CD4-positive, alpha-beta T cell treated with Interleukin-2 at 100 ng/mL for 4 hours (primary cell): ENCODE results near the gene ZFP36L2.
A peak's percentile ranks its signal among the peaks of the same experiment; 100 is the strongest.
"Not testable (repeated sequence)": the region's sequence is repeated elsewhere in the genome, so short reads cannot be mapped to it uniquely, and the experiment has no call there.

ENCODE experiments used
- DNase-seq: peaks from one replicate; pipeline ENCODE4 v3.0.0-alpha.2; 2020; ENCODE audit warnings: low spot score

Gene ZFP36L2

DNA sequence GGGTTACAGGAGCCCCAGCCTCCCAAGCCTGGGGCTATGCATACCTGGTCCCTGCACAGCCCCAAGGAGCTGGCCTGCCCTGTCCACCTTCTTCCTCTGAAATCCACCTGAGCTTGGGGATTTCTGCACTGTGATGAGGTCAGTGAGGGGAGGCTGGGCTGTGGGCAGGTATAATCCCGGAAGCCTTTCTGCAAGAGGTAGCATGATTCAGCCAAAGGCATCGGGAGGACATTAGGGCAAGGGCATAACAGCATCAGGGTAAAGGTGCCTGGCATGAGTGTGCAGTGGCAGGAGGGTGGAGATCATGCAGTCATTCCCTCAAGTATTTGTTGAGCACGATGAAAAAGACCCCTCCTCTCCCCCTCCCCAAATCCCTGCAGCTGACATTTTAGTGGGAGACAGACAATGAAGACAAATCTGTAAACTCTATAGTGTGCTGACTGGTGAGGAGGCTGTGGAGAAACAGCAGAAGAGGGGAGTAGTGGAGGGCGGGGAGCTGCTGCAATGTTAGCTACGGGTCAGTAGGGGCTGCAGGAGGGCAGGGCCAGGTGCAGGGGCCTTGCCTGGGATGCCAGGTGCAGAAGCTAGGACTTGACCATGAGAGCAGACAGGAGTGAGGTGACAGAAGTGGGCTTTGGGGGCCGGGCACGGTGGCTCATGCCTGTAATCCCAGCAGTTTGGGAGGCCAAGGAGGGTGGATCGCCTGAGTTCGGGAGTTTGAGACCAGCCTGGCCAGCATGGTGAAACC lies 18.7 kb downstream of the ZFP36L2 start:
- no peak for DNase-seq

DNA sequence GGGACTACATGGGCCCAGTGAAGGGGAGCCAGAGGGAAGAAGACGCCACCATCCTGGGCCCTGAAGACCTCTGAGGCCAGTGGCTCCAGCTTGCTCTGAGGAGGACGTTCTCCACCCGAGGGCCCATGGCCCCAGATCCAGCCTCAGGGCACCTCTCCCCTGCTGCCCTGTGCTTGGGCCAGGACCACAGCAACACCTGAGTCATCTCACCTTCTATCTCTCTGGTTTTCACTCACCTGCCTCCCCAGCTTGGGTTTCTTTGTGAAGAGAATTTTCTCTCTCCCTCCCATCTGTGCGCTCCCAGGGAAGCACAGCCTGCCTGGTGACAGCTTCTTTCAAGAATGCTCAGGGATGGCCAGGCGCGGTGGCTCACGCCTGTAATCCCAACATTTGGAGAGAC lies 19.8 kb downstream of the ZFP36L2 start:
- no peak for DNase-seq

DNA sequence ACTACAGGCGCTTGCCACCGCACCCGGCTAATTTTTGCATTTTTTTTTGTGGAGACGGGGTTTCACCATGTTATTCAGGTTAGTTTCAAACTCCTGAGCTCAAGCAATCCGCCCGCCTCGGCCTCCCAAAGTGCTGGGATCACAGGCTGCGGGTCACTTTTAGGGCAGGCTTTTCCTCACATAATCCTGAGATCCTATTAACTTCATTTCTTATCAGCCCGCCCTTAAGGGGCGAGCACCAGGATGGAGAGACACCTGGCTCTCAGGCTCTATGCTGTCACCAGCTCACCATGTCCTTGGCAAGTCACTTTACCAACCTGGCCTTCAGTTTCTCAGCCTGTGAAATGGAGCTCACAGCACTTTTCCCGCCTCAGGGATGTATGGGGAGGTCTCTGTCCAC lies 23.0 kb downstream of the ZFP36L2 start:
- DNase-seq, result no peak

DNA sequence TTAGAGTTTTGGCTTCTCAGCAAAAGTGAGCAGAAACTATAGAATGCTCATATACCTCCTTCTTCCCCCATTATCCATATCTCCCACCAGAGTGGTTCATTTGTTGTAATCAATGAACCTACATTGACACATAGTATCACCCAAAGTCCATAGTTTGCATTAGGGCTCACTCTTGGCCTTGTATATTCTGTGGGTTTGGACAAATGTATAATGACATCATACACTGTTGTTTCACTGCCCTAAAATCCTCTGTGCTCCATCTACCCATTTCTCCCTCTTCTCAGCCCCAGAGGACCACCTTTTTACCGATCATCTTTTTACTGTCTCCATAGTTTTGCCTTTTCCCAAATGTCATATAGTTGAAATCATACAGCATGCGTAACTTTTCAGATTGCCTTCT lies 24.1 kb downstream of the ZFP36L2 start:
- no peak for DNase-seq

DNA sequence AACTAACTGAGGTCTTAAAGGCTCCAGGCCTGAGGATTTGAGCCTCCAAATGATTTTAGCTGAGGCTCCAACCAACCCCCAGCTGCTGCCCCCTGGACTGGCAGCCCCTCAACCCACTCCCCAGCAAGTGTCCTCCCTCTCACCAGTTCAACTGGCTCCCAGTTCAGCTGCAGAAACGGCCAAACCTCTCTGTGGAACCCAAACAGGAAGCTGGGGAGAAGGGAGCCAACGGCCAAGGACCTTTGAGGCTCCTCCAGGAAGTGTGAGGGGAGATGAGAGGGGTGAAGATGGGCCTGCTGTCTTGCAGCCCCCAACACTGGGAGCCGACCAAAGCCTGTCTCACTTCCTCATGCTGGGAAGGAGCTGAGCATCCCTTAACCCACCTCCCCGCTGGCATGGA lies 24.9 kb downstream of the ZFP36L2 start:
- no peak for DNase-seq

DNA sequence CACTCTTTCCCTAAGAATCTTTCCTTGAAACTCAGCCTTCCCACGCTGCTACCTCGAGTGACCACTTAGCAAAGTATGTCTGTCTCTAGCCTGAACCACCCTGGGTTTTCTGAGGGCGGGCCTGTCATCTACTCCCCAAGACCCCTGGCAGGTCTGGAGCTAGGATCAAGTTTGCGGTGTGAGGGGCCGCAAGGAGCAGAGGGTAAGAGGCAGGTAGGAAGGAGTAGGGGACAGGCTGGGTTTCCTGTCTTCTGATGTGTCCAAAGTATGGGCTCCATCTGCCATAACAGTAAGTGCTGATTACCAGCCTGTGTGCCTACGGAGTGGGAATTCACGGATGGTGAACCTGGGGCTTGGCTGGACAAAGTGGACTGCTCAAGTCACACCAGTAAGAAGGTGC lies 25.4 kb downstream of the ZFP36L2 start:
- DNase-seq, result no peak

DNA sequence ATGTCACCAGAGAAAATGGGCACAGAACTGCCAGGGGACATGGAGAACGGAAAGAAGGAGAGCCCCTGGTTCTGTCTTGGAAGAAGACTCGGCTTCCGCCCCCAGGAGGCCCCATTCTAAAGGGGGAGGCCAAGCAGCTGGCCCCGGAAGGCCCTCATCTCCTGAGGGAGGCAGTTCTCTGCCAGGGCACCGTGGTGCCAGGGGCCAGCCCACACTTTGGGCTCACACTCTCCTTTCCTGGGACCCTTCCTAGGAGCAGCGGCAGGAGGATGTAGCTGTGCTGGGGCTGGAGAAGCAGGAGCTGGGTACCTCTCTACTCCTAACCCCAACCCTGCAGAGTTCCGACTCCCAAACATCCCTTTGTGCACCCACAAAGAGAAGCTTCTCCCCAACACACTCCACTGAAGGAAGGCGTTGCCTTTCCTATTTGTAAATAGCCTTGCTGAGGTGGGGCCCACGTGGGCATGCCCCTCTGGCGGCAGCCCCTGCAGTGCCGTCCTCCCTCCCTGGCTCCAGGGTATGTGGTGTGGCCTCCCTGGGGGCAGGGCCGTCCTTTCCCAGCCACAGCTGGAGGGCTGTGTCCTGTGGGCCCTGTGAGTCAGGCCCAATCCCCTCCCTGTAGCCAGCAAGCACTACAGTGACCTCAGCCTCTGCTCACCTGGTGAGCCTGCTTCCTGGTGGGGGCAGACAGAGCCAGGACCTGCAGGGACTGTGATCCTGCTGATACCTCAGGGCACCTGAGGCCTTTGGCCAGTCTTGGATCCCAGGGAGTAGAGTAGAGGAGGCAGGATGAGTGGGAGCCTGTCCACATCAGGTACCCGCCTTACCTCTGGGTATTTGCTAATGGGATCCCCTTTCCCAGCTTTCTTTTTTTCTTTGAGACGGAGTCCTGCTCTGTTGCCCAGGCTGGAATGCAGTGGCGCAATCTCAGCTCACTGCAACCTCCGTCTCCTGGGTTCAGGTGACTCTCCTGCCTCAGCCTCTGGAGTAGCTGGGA lies 26.6 kb downstream of the ZFP36L2 start:
- DNase-seq, result no peak

DNA sequence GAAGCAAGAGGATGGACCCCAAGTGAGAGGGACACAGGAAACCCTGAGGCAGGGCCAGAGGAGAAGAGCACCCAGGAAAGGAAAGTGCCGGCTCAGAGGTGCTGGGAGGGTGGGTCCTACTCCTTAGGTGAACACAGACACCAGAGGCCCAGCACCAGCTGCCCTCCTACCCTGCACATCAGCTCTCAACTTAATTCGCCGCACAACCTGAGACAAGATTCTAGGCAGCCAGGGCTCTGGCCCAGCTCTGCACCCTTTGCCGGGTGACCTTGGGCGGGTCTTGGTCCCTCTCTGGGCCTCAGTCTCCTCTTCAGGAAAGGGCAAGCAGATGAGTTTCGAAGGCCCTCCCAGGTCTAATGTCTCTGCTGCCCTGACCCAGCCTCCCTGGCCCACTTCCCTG lies 28.1 kb downstream of the ZFP36L2 start:
- no peak for DNase-seq

DNA sequence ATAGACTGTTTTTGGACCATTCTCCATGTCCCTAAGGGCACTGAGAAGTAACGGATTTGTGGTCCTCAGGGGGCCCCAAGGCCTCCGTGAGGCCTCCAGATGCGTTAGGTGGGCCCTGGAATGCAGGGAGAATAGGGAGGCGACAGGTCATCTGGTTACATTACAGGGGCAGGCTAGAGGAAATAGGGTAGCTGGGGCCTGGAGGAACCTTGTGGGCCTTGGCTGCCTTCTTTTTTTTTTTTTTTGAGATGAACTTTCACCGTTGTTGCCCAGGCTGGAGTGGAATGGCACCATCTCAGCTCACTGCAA lies 28.9 kb downstream of the ZFP36L2 start:
- DNase-seq, result no peak

DNA sequence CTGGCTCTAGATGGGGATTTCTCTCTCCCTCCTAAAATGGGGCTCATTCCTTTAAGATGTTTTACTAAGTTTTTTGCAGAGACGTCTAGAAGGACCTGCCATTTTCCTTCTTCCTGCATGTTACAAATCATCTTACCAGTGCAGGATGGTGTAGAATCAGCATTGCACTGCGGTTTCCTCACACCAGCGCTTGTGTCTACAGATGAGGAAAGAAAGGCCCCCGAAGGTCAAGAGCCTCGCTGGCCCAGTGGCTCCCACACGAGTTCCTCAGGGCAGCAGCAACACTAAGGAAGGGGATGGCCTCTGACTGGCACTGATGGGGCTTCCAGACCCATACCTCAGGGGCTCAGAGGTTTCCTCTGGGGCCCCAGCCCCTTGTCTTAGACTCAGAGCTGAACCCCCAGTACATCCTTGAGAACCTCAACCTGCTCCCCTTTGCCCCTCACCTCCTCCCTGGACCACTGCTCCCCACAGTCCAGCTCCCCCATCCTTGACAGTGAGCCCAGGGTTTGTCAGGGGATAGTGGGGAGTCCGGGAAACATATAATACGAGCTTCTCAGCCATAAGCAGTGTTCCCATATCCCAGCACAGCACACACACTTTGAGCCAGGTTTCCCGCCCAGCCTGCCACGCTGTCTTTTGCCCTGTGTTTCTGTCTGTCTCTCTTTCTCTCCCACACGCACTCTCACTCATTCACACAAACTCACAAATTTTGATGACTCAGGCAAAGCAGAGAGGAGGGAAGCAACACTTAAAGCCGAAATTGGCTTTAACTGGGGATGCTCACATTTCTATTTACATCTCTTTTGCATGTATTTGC lies 29.4 kb downstream of the ZFP36L2 start:
- DNase-seq, result peak; percentile 27

DNA sequence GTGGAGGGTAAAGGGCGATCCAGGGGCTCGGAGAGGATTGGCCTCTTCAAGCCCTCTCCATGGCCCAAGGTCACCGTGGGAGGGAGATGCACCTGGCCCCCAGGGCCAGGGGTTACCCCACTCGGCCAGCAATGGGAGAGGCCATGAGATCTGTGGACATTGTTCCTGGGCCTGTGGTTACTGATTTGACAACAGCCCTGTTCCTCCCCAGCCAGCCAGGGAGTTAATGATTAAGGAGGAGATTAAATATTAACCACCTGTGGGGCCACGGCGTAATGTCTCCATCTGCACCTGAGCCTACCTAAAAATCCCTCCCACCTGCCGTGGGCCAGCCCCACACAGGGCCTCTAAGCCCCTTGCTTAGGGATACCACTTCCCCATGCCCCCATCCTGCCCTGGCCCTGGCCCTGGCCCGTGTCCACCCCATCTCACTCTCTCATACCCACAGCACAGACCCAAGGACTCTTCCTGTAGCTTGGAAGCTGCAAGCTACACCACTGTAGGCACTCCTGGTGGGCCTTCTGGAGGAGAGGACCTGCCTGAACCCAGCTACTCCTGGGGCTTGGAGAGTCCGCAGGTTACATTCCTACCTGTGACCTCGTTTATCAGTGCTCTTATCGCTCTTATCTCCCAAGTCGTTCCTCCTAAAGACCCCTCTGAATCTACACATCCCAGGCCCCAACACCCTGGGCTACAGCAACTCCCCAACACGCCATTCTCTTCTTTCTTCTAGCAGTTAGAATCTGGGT lies 32.1 kb downstream of the ZFP36L2 start:
- no peak for DNase-seq

DNA sequence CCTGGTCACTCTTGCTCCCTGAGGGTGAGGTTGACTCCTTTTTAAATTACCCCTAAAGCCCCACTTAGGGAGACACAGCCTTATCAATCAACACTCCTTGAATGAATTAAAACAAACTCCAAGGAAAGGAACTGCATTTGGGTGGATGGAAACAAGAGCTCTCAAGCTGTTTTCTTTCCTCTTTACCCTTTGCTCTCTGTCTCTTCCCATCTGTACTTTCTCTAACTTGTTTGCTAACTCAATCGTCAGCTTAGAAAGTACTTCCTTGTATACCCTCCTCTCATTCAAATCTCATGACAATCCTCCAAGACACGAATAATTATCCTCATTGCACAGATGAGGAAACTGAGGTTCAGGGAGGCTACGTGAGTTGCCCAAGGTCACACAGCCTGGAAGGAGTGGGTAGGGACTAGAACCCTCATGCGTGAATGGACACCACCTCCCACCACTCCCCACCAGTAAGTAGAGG lies 32.7 kb downstream of the ZFP36L2 start:
- DNase-seq, result no peak

DNA sequence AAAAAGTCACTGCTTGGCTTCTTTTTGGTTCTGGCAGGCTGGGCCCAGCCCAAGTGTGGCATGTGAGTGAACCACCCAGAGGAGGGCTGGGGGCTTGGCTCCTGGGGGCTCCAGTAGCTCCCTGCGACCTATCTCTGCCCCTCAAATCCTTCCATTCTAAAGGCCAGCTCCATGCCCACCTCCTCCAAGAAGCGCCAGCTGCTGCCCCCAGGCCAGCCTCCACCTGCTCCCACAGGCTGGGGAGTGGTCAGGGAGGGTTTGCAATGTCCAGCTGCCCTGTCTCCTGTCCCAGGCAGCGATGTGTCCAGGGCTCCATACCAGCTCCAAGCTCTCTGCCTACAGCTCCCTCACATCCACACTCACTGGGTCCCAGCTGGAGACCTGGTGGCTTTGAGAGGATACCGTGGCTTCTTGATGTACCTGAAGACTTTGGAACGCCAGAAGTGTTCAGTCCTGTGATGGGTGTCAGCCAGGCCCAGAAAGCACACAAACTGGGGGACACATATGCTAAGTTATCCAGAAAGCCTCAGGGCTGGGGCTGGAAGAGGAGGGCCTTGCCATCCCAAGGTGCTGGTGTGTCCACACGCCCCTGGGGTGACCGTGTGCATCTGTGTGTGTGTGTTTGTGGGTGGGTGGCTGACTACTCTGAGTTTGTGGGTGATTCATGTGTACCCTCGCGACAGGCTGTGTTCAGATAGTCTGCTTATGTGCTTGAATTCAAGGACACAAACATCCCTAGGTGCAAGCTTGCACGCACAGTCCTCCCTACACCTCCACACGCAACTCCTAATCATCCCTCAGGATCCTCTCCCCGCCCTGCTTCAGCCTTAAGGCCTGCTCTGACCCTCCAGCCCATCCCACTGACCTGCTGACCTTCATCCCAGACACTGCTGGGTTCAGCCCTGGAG lies 33.4 kb downstream of the ZFP36L2 start:
- peak; percentile 28 for DNase-seq

DNA sequence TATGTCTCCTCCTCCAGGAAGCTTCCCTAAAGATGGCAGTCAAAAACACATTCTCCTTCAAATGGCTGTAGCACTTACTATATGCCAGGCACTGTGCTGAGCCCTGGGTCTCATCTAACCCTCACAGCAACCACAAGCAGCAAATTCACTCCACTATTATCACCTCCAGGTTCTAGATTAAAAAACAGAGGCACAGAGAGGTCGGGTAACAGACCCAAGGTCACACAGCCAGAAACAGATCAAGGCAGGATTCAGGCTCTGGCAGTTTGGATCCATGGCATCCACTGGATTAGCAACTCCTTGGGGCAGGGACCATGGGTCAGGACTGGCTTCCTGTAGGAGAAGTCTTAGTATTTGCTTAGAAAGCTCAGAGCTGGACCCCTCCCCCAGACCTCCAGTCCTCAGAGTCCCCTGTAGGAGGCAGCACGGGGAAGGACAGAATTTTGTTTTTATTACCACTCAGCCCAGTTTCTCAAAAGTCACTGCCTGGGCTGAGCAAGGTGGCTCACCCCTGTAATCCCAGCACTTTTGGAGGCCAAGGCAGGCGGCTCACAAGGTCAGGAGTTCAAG lies 34.4 kb downstream of the ZFP36L2 start:
- DNase-seq, result peak; percentile 40

DNA sequence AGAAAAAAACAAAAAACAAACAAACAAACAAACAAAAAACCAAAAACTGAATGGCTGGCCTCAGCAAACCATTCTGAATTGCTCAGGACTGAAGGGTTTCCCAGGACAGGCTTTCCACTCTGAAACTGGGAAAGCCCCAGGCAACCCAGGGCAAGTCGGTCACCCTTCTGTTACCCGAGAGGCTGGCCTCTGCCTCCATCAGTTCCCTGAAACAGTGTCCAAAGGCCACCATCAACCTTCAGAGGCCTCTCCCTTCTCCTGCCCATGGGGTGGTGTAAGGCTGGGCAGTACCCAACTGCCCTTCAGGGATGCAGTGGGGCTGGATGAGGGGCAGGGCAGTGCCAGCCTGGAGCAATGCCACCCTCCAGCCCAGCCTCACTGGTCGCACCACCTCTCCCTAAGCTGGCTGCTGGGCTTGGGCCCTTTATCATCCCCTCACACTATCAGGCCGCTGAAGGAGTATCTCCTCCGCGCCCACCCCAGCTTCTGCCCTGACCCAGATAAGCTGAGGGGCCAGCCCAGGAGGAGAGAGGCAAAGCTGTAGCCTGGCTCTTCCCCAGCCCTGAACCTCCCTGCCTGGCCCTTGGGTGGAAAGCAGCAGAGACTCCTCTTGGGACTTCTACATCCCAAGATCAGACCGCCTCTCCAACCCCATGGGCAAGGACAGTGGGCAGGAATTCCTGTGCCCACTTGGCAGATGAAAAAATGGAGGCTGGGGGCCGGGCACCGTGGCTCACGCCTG lies 35.9 kb downstream of the ZFP36L2 start:
- DNase-seq, result no peak

DNA sequence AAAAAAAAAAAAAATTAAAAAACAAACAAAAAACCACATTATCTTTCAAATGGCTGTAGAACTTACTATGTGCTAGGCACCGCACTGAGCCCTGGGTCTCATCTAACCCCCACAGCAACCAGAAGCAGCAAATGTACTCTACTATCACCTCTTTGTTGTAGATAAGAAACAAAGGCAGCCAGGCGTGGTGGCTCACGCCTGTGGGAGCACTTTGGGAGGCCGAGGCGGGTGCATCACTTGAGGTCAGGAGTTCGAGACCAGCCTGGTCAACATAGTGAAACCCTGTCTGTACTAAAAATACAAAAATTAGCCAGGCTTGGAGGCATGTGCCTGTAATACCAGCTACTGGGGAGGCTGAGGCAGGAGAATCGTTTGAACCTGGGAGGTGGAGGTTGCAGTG lies 36.5 kb downstream of the ZFP36L2 start:
- not testable (repeated sequence) for DNase-seq

DNA sequence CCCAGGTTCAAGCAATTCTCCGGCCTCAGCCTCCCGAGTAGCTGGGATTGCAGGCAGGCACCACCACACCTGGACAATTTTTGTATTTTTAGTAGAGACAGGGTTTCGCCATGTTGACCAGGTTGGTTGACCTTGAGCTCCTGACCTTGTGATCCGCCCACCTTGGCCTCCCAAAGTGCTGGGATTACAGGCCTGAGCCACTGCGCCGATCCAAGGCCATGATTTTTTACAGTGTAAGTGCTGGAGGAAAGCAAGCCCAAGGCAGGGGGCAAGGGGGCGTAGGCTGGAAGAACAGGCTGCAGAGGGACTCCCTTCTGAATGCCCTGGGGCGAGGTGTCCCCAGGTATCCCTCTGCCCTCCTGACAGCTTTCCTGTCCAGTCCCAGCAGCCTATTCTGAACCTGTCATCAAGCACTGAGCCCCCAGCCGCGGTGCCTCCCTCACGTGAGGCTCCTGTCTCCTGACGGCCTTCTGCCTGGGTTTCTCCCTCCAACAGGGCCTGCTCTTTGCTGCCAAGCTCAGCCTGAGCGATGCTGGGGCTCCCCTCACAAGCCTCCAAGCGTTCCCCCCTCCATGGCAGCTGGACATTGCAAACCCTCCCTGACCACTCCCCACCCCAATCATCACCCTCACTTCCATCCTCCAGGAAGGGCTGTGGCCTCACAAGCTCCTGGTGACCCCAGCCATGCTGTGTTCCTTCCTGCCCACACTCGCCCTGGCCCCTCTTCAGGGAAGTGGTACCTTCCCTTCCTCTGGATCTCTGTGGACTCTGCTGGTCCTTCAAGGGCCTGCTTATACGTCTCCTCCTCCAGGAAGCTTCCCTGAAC lies 37.6 kb downstream of the ZFP36L2 start:
- DNase-seq, result no peak

DNA sequence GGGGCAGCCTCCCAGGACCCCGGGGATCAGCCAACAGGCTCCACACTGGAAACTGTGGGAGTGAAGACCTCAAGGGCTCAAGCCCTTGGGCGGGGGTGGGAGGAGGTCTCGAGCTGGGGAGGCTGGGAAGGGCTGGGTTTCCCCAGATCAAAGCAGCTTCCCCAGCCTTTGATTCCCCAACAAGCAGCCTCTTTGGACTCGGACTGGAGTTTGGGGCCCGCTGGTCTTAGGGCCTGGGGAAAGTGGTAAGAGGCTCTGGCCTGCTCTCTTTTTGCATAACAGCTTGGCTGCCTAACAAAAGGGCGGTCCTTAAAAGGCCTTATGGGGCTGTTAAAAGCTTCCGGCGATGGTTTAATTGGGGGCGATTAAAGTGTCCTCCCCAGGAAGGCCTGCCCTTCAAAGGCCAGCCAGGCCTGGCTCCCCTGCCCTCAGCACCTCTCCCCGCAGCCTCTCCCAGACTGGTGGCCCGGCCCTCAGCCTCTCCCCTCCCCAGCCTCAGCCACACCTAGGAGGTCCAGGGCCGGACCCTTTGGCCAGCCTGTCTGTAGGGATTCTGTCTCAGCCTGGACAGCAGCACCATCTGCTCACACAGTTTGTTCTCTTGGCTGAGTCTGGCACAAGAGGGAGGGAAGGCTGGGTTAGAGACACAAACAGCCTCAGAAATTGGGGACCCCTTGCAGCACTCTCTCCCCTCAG lies 39.6 kb downstream of the ZFP36L2 start:
- no peak for DNase-seq
